Aorta (tissue), 5 donors: ENCODE results near the gene RDH16. TPM values are rescaled to one million over a fixed set of nuclear protein-coding genes. Genes with fewer than 3 reads are reported as not detected.
A peak's percentile ranks its signal among the peaks of the same experiment; 100 is the strongest.
"Not testable (repeated sequence)": the region's sequence is repeated elsewhere in the genome, so short reads cannot be mapped to it uniquely, and the experiment has no call there.

Experiments
- ATAC-seq: fragments of 200-7000 bp; cut with Tn5 transposase; one replicate; pipeline ENCODE4 v1.9.1; 2022; ENCODE audit warnings: moderate library complexity; ENCODE audit not compliant: low FRiP score
- DNase-seq, 2 donors: peaks; one replicate each; pipeline ENCODE4 v3.0.0-alpha.2; 2020
- H3K27ac ChIP-seq, 2 donors: one replicate each; pipeline ENCODE4 v1.5.1; 2013; ENCODE audit warnings: low read length in 2 of 2, mild to moderate bottlenecking in 2 of 2, moderate library complexity in 2 of 2, control low read depth in 1 of 2, inconsistent platforms in 1 of 2, low read depth in 1 of 2
- H3K27me3 ChIP-seq, 2 donors: one replicate each; pipeline ENCODE4 v1.6.1; 2013; ENCODE audit warnings: control low read depth in 1 of 2, low read length in 1 of 2, mild to moderate bottlenecking in 1 of 2, moderate library complexity in 1 of 2; ENCODE audit not compliant: insufficient read depth in 2 of 2, control insufficient read depth in 1 of 2
- H3K36me3 ChIP-seq, 2 donors: one replicate each; pipeline ENCODE4 v1.6.1; 2013; ENCODE audit warnings: control low read depth in 1 of 2, low read length in 1 of 2, mild to moderate bottlenecking in 1 of 2; ENCODE audit not compliant: insufficient read depth in 2 of 2, control insufficient read depth in 1 of 2
- H3K4me1 ChIP-seq, 2 donors: one replicate each; pipeline ENCODE4 v1.6.1; 2013; ENCODE audit warnings: low read length in 2 of 2, control low read depth in 1 of 2, mild to moderate bottlenecking in 1 of 2, moderate library complexity in 1 of 2; ENCODE audit not compliant: insufficient read depth in 2 of 2, control insufficient read depth in 1 of 2
- H3K4me3 ChIP-seq, 2 donors: one replicate each; pipeline ENCODE4 v1.5.1; 2013; ENCODE audit warnings: low read length in 2 of 2, control low read depth in 1 of 2, mild to moderate bottlenecking in 1 of 2
- H3K9me3 ChIP-seq: one replicate; pipeline ENCODE4 v1.6.1; 2013; ENCODE audit warnings: mild to moderate bottlenecking, low read length; ENCODE audit not compliant: control insufficient read depth
- WGBS, 2 donors: extraction: QIAGEN DNeasy Blood & Tissue Kit; methylation state at CpG; one replicate each; pipeline ENCODE4 v1.1.7; 2013; 5-methylcytosine and 5-hydroxymethylcytosine counted together
- intact Hi-C, 2 donors: fragments of 100-400 bp; cut with DNase I; formaldehyde crosslinking; loops; one replicate each; pipeline versions ENCODE4 v1.14.2 to v1.15.0; 2022
- polyA plus RNA-seq, 2 donors: library from polyadenylated mRNA; stranded (reverse); fragments of 200-250 nt; gene quantifications; one replicate each; pipeline ENCODE4 v1.2.3, GENCODE V29; 2013
- total RNA-seq, 2 donors: library from RNA; stranded (reverse); fragmentation: NEBNext Ultra II Directional; extraction: Animal tissue kit (Norgen Biotek cat#: 25700); gene quantifications; one replicate each; pipeline ENCODE4 v1.2.1, GENCODE V29; 2021
- donor health status: healthy with polysubstance abuse.
- donor health status: Bipolar disorder and iron deficiency.
- donor health status: DM: no; HTN: no; CAD: no.
- donor health status: DM: no; HTN: no; CAD: no.
- donor health status: DM: yes; HTN: yes; CAD: no.

RDH16 gene
- total and polyA plus RNA-seq, 4 donors = 0.23 to 0.75 (median 0.46) TPM

- no peaks in the 10 kb centered on the region for H3K4me1 ChIP-seq
- H3K27ac ChIP-seq = no peak overlapping the region
- H3K27me3 ChIP-seq = no peaks in the 10 kb centered on the region
- no peak overlapping the region for H3K4me3 ChIP-seq
- intact Hi-C loops = no loop called here
- 83 to 84% methylated on average over 11 of the region's 11 CpGs for WGBS, 2 donors
- H3K36me3 ChIP-seq = peaks cover 0 to 2% of the 10 kb centered on the region in 2 donors
- no peak for ATAC-seq
- no peak for DNase-seq
- H3K9me3 ChIP-seq = peaks cover 6% of the 10 kb centered on the region
These were observed 5.6 kb downstream of the RDH16 start for GRCh38 chr12:56951582-56952339.

- Histone ChIP-seq H3K4me3 (no peak overlapping the region), H3K4me1 (no peaks in the 10 kb centered on the region), H3K36me3 (peaks cover 0 to 2% of the 10 kb centered on the region in 2 donors), H3K27ac (no peak overlapping the region), H3K9me3 (peaks cover 4% of the 10 kb centered on the region), H3K27me3 (no peaks in the 10 kb centered on the region)
- no peak for ATAC-seq
- intact Hi-C loops = no loop called here
- DNase-seq = no peak
- 96 to 98% methylated on average over 2 of the region's 2 CpGs for WGBS, 2 donors
These were observed 8.5 kb downstream of the RDH16 start for GRCh38 chr12:56948881-56949280.

- ATAC-seq = no peak
- Histone ChIP-seq H3K27ac (no peak overlapping the region), H3K4me3 (no peak overlapping the region), H3K36me3 (peaks cover 0 to 2% of the 10 kb centered on the region in 2 donors), H3K27me3 (no peaks in the 10 kb centered on the region), H3K4me1 (no peaks in the 10 kb centered on the region), H3K9me3 (peaks cover 4% of the 10 kb centered on the region)
- intact Hi-C loops = no loop called here
- no peak for DNase-seq
These were observed 9.0 kb downstream of the RDH16 start for GRCh38 chr12:56948457-56948777.

- H3K36me3 ChIP-seq = peaks cover 0 to 2% of the 10 kb centered on the region in 2 donors
- H3K9me3 ChIP-seq = peaks cover 4% of the 10 kb centered on the region
- no peaks in the 10 kb centered on the region for H3K4me1 ChIP-seq
- H3K27ac ChIP-seq = no peak overlapping the region
- H3K4me3 ChIP-seq = no peak overlapping the region
- WGBS, 2 donors = 77 to 80% methylated on average over 6 of the region's 6 CpGs
- no peak for ATAC-seq
- intact Hi-C loops = no loop called here
- DNase-seq = no peak
- no peaks in the 10 kb centered on the region for H3K27me3 ChIP-seq
These were observed 9.6 kb downstream of the RDH16 start for GRCh38 chr12:56947633-56948456.

- Histone ChIP-seq H3K27me3 (no peaks in the 10 kb centered on the region), H3K4me3 (no peak overlapping the region), H3K27ac (no peak overlapping the region), H3K36me3 (no peaks in the 10 kb centered on the region), H3K4me1 (no peaks in the 10 kb centered on the region), H3K9me3 (peaks cover 4% of the 10 kb centered on the region)
- WGBS, 2 donors = 91 to 96% methylated on average over 4 of the region's 4 CpGs
- no peak for ATAC-seq
- intact Hi-C loops = no loop called here
- DNase-seq = no peak
These were observed 13.5 kb downstream of the RDH16 start for GRCh38 chr12:56943878-56944277.

GRCh38 chr12:56943374-56943773 lies 14.0 kb downstream of the RDH16 start:
- H3K27me3 ChIP-seq, H3K27ac ChIP-seq, ATAC-seq, H3K9me3 ChIP-seq, H3K4me3 ChIP-seq, DNase-seq, H3K4me1 ChIP-seq, H3K36me3 ChIP-seq, intact Hi-C loops: not testable (repeated sequence)
- 79 to 90% methylated on average over 1 of the region's 1 CpG for WGBS, 2 donors

- 12 to 57% methylated on average over 2 to 3 of the region's 3 CpGs for WGBS, 2 donors
- H3K27me3 ChIP-seq = no peaks in the 10 kb centered on the region
- ATAC-seq (peak; percentile 47), DNase-seq (no peak)
- no peaks in the 10 kb centered on the region for H3K36me3 ChIP-seq
- intact Hi-C loops = no loop called here
- no peaks in the 10 kb centered on the region for H3K9me3 ChIP-seq
- H3K4me3 ChIP-seq = no peak overlapping the region
- H3K27ac ChIP-seq = no peak overlapping the region
- no peaks in the 10 kb centered on the region for H3K4me1 ChIP-seq
These were observed 15.9 kb downstream of the RDH16 start for GRCh38 chr12:56941299-56942017.

- H3K9me3 ChIP-seq, H3K27ac ChIP-seq, H3K36me3 ChIP-seq, H3K4me3 ChIP-seq, H3K27me3 ChIP-seq, intact Hi-C loops, DNase-seq, H3K4me1 ChIP-seq: not testable (repeated sequence)
- ATAC-seq = peak; percentile 33
- WGBS, 2 donors = 32 to 33% methylated on average over 1 to 2 of the region's 4 CpGs
These were observed 16.5 kb downstream of the RDH16 start for GRCh38 chr12:56940942-56941298.
